Suprapubic skin (tissue), 4 donors: ENCODE results near the gene CD3E.

ENCODE experiments used
- EP300 ChIP-seq: sonication (generic); formaldehyde crosslinking; IDR thresholded peaks from one replicate; pipeline ENCODE4 v1.6.1; 2017; ENCODE audit warnings: antibody characterized with exemption
- POLR2A ChIP-seq, 2 donors: fragments of 450-650 bp; IDR thresholded peaks; one replicate each; pipeline ENCODE4 v1.6.1; 2017; ENCODE audit warnings: antibody characterized with exemption in 2 of 2, mild to moderate bottlenecking in 2 of 2, moderate library complexity in 2 of 2
- POLR2AphosphoS5 ChIP-seq, 3 donors: sonication (generic); formaldehyde crosslinking; IDR thresholded peaks; one replicate each; pipeline ENCODE4 v1.6.1; 2017; ENCODE audit warnings: antibody characterized with exemption in 3 of 3
- TF ChIP-seq, protein P1 (sequence below), 2 donors: fragments of 200-600 bp in 1 of 2; fragments of 450-650 bp in 1 of 2; sonication (generic) in 1 of 2; IDR thresholded peaks; one replicate each; pipeline ENCODE4 v1.5.1; 2016 to 2019; ENCODE audit warnings: antibody characterized with exemption in 2 of 2, mild to moderate bottlenecking in 1 of 2, moderate library complexity in 1 of 2

DNA sequence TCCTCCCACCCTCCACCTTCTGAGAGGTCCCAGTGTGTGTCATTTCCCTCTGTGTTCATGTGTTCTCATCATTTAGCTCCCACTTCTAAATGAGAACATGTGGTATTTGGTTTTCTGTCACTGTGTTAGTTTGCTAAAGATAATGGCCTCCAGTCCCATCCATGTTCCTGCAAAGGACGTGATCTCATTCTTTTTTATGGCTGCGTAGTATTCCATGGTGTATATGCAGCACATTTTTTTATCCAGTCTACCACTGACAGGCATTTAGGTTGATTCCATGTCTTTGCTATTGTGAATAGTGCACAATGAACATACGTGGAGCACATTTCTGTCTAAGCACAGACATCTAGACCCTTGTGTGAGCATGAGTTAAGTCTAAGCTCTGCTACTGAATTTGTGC, 5.7 kb downstream of the CD3E start:
- TF ChIP-seq, protein P1, sequence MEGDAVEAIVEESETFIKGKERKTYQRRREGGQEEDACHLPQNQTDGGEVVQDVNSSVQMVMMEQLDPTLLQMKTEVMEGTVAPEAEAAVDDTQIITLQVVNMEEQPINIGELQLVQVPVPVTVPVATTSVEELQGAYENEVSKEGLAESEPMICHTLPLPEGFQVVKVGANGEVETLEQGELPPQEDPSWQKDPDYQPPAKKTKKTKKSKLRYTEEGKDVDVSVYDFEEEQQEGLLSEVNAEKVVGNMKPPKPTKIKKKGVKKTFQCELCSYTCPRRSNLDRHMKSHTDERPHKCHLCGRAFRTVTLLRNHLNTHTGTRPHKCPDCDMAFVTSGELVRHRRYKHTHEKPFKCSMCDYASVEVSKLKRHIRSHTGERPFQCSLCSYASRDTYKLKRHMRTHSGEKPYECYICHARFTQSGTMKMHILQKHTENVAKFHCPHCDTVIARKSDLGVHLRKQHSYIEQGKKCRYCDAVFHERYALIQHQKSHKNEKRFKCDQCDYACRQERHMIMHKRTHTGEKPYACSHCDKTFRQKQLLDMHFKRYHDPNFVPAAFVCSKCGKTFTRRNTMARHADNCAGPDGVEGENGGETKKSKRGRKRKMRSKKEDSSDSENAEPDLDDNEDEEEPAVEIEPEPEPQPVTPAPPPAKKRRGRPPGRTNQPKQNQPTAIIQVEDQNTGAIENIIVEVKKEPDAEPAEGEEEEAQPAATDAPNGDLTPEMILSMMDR (IDR thresholded peaks at IDR 0.05): no peak
- no peak for TF ChIP-seq POLR2A (IDR thresholded peaks at IDR 0.05)
- TF ChIP-seq POLR2AphosphoS5 (IDR thresholded peaks at IDR 0.05): no peak
- no peak for TF ChIP-seq EP300
